ENCODE results near the gene MACROD1.

Gene MACROD1

GRCh38 chr11:64040684-64041322, 125.1 kb downstream of the MACROD1 start:
- DNase-seq: peak in 47 of 56 donors; percentile 30 to 80 (median 60)

GRCh38 chr11:64039012-64039665, 126.8 kb downstream of the MACROD1 start:
- DNase-seq: peak in 1 of 56 donors; percentile 20

- DNase-seq: no peak
Measured at GRCh38 chr11:64038500-64038899, 127.4 kb downstream of the MACROD1 start.

GRCh38 chr11:64037027-64037634, 128.8 kb downstream of the MACROD1 start:
- DNase-seq: peak in 24 of 56 donors; percentile 11 to 63 (median 39)

GRCh38 chr11:64036087-64037026, 129.6 kb downstream of the MACROD1 start:
- DNase-seq: peak in 37 of 56 donors; percentile 22 to 75 (median 52)

GRCh38 chr11:64035576-64035975, 130.3 kb downstream of the MACROD1 start, which contains the start of gene FLRT1:
Gene FLRT1 (plus strand): TSS chr11:64035931. CDS start chr11:64116268, 80,337 bp downstream.
- peak in 25 of 56 donors; percentile 12 to 70 (median 34) for DNase-seq

GRCh38 chr11:64035081-64035524, 130.8 kb downstream of the MACROD1 start:
- DNase-seq: peak in 1 of 56 donors; percentile 68

GRCh38 chr11:64034411-64034811, 131.5 kb downstream of the MACROD1 start:
- DNase-seq: no peak

- DNase-seq: no peak
Measured at GRCh38 chr11:64032050-64032449, 133.9 kb downstream of the MACROD1 start.

- DNase-seq: no peak
Measured at GRCh38 chr11:64031001-64031400, 134.9 kb downstream of the MACROD1 start.

- DNase-seq: peak in 1 of 56 donors; percentile 24
Measured at GRCh38 chr11:64029773-64030172, 136.1 kb downstream of the MACROD1 start.

- peak in 26 of 56 donors; percentile 11 to 71 (median 31) for DNase-seq
Measured at GRCh38 chr11:64028398-64029115, 137.4 kb downstream of the MACROD1 start.

GRCh38 chr11:64027651-64028397, 138.1 kb downstream of the MACROD1 start:
- DNase-seq: peak in 1 of 56 donors; percentile 43

GRCh38 chr11:64026575-64027205, 139.2 kb downstream of the MACROD1 start:
- DNase-seq: no peak

- DNase-seq: no peak
Measured at GRCh38 chr11:64025205-64025604, 140.7 kb downstream of the MACROD1 start.

- DNase-seq: no peak
Measured at GRCh38 chr11:64023712-64024710, 141.9 kb downstream of the MACROD1 start.

GRCh38 chr11:64022125-64022784, 143.7 kb downstream of the MACROD1 start:
- no peak for DNase-seq

All from nucleus accumbens (tissue), 56 donors.